ENCODE results near the gene SLC35F5.
"Not testable (repeated sequence)": the region's sequence is repeated elsewhere in the genome, so short reads cannot be mapped to it uniquely, and the experiment has no call there.

The SLC35F5 gene

GRCh38 chr2:113698892-113699447 lies 57.5 kb downstream of the SLC35F5 start:
- Histone ChIP-seq H3K36me3 (no peaks in the 10 kb centered on the region), H3K4me3 (no peak overlapping the region), H3K27ac (no peak overlapping the region), H3K27me3 (no peaks in the 10 kb centered on the region), H3K9me3 (no peaks in the 10 kb centered on the region), H3K4me1 (no peaks in the 10 kb centered on the region)
- intact Hi-C loops (cut with DNase I; ENCODE audit: low total_unique reads), result no loop called here
- DNase-seq, result no peak
- TF ChIP-seq, protein P1, sequence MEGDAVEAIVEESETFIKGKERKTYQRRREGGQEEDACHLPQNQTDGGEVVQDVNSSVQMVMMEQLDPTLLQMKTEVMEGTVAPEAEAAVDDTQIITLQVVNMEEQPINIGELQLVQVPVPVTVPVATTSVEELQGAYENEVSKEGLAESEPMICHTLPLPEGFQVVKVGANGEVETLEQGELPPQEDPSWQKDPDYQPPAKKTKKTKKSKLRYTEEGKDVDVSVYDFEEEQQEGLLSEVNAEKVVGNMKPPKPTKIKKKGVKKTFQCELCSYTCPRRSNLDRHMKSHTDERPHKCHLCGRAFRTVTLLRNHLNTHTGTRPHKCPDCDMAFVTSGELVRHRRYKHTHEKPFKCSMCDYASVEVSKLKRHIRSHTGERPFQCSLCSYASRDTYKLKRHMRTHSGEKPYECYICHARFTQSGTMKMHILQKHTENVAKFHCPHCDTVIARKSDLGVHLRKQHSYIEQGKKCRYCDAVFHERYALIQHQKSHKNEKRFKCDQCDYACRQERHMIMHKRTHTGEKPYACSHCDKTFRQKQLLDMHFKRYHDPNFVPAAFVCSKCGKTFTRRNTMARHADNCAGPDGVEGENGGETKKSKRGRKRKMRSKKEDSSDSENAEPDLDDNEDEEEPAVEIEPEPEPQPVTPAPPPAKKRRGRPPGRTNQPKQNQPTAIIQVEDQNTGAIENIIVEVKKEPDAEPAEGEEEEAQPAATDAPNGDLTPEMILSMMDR (IDR thresholded peaks at IDR 0.05), result no peak

- H3K36me3 ChIP-seq; DNase-seq; H3K4me3 ChIP-seq; H3K27me3 ChIP-seq; H3K9me3 ChIP-seq; H3K27ac ChIP-seq; intact Hi-C loops (cut with DNase I; ENCODE audit: low total_unique reads); H3K4me1 ChIP-seq: not testable (repeated sequence)
Measured at GRCh38 chr2:113698251-113698650, 58.2 kb downstream of the SLC35F5 start.

DNA sequence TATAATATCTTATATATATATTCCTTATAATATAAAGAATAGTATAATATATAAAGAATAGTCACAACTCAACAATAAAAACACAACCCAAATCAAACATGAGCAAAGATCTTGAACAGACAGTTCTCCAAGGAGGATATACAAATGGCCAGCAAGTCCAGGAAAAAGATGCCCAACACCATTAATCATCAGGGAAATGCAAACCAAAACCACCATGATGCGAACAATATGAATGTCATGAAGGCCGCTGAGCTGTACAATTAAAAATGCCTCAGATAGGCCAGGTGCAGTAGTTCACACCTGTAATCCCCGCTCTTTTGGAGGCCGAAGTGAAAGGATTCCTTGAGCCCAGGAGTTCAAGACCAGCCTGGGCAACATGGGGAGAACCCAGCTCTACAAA lies 58.9 kb downstream of the SLC35F5 start:
- Histone ChIP-seq H3K27me3 (no peaks in the 10 kb centered on the region), H3K4me3 (no peak overlapping the region), H3K9me3 (no peaks in the 10 kb centered on the region), H3K27ac (no peak overlapping the region), H3K36me3 (no peaks in the 10 kb centered on the region), H3K4me1 (no peaks in the 10 kb centered on the region)
- intact Hi-C loops (cut with DNase I; ENCODE audit: low total_unique reads), result no loop called here
- no peak for DNase-seq
- TF ChIP-seq, protein P1 (IDR thresholded peaks at IDR 0.05), result no peak

GRCh38 chr2:113694438-113694837 lies 62.0 kb downstream of the SLC35F5 start:
- TF ChIP-seq, protein P1 (IDR thresholded peaks at IDR 0.05), result no peak
- no peaks in the 10 kb centered on the region for H3K27me3 ChIP-seq
- DNase-seq, result no peak

DNA sequence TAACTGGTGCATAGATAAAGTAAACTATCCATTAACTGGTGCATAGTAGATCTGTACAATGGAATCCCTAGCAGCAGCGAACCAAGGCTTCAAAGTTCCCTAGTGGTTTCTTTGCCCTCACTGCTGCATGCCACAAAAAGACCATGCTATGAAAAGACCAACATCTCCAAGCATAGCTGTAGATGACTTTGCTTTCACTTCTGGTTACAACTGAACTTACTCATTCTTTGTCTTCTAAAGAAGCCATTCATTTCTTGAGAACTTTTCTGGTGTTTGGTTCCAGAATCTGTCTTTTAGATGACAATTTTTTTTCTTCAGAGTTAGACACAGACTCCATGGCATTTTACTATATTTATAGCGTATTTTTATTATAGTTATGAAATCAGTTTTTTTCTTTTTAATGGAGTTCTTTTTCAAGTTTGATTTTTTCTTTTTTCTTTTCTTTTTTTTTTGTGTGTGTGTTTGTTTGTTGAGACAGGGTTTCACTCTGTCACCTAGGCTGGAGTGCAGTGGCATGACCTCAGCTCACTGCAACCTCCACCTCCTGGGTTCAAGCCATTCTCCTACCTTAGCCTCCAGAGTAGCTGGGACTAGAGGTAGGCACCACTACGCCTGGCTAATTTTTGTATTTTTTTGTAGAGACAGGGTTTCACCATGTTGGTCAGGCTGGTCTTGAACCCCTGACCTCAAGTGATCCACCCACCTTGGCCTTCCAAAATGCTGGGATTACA lies 63.6 kb downstream of the SLC35F5 start:
- no peaks in the 10 kb centered on the region for H3K36me3 ChIP-seq
- no peak overlapping the region for H3K27ac ChIP-seq
- TF ChIP-seq, protein P1 (IDR thresholded peaks at IDR 0.05), result no peak
- intact Hi-C loops (cut with DNase I; ENCODE audit: low total_unique reads), result no loop called here
- no peaks in the 10 kb centered on the region for H3K27me3 ChIP-seq
- no peak for DNase-seq
- no peak overlapping the region for H3K4me3 ChIP-seq
- no peaks in the 10 kb centered on the region for H3K4me1 ChIP-seq
- no peaks in the 10 kb centered on the region for H3K9me3 ChIP-seq

More at GRCh38 chr2:113694438-113694837, 62.0 kb downstream of the SLC35F5 start:
- Histone ChIP-seq H3K4me1 (no peaks in the 10 kb centered on the region), H3K27ac (no peak overlapping the region), H3K9me3 (no peaks in the 10 kb centered on the region), H3K36me3 (no peaks in the 10 kb centered on the region), H3K4me3 (no peak overlapping the region)
- intact Hi-C loops (cut with DNase I; ENCODE audit: low total_unique reads), result no loop called here

GRCh38 chr2:113690871-113691270 lies 65.6 kb downstream of the SLC35F5 start:
- H3K4me3 ChIP-seq; H3K36me3 ChIP-seq; intact Hi-C loops (cut with DNase I; ENCODE audit: low total_unique reads); H3K4me1 ChIP-seq; DNase-seq; H3K9me3 ChIP-seq; H3K27me3 ChIP-seq; H3K27ac ChIP-seq: not testable (repeated sequence)

All from tibial artery (tissue), 4 donors.